NCI-H82 treated with DMSO at 0.1 percent for 48 hours (cell line): ENCODE measurements around the gene NEIL3.

Experiments used
- DNase-seq: peaks from one replicate; lab custom pipeline; 2025; ENCODE audit not compliant: unreplicated experiment; lab: John Stamatoyannopoulos, UW

NEIL3 gene

GRCh38 chr4:177411996-177412395 is 102.3 kb downstream of the NEIL3 start:
- DNase-seq = no peak
